Renal cortical epithelial cell (primary cell): ENCODE measurements around the gene FSTL3. TPM values are rescaled to one million over a fixed set of nuclear protein-coding genes. Genes with fewer than 3 reads are reported as not detected.

Source experiments
- total RNA-seq: library from RNA; depleted of rRNA; stranded (reverse); fragments of >200 nt; gene quantifications from 2 replicates; pipeline ENCODE4 v1.2.3, GENCODE V29; 2014

Gene FSTL3
- total RNA-seq, 1 donor from 2014 or later: 374 TPM

Other genes starting within 250 kb of the FSTL3 start
- gene SHC2, start 215.4 kb upstream of the FSTL3 start, total RNA-seq: 1.0 and 5.1 TPM in 2 replicates
- gene MADCAM1, start 179.9 kb upstream of the FSTL3 start, total RNA-seq: 0.05 TPM in 1 of 2 replicates, not detected in the other
- gene TPGS1, start 168.9 kb upstream of the FSTL3 start, total RNA-seq: 30.3 and 75.5 TPM in 2 replicates
- gene CDC34, start 144.6 kb upstream of the FSTL3 start, total RNA-seq: 50.3 and 94.5 TPM in 2 replicates
- not detected in 2 replicates for gene GZMM, start 132.3 kb upstream of the FSTL3 start, total RNA-seq
- 410 and 555 TPM in 2 replicates for gene BSG, start 103.8 kb upstream of the FSTL3 start, total RNA-seq
- 0.55 TPM in 1 of 2 replicates, not detected in the other for gene HCN2, start 86.5 kb upstream of the FSTL3 start, total RNA-seq
- gene POLRMT, start 42.9 kb upstream of the FSTL3 start, total RNA-seq: 22.6 and 46.3 TPM in 2 replicates
- gene FGF22, start 36.5 kb upstream of the FSTL3 start, total RNA-seq: 0.10 TPM in 1 of 2 replicates, not detected in the other
- gene RNF126, start 13.2 kb upstream of the FSTL3 start, total RNA-seq: 19.8 and 23.4 TPM in 2 replicates
- not detected in 2 replicates for gene PRSS57, start 19.1 kb downstream of the FSTL3 start, total RNA-seq
- gene PALM, start 32.5 kb downstream of the FSTL3 start, total RNA-seq: 0.35 and 45.4 TPM in 2 replicates
- gene MISP, start 74.7 kb downstream of the FSTL3 start, total RNA-seq: 6.2 and 48.4 TPM in 2 replicates
- gene PTBP1, start 121.1 kb downstream of the FSTL3 start, total RNA-seq: 67.7 and 134 TPM in 2 replicates
- 0.50 and 0.87 TPM in 2 replicates for gene PLPPR3, start 145.6 kb downstream of the FSTL3 start, total RNA-seq
- not detected in 2 replicates for gene AZU1, start 151.4 kb downstream of the FSTL3 start, total RNA-seq
- gene PRTN3, start 164.6 kb downstream of the FSTL3 start, total RNA-seq: not detected in 2 replicates
- not detected in 2 replicates for gene ELANE, start 175.9 kb downstream of the FSTL3 start, total RNA-seq
- gene CFD, start 183.3 kb downstream of the FSTL3 start, total RNA-seq: 2.1 and 3.1 TPM in 2 replicates
- 22.6 and 55.4 TPM in 2 replicates for gene MED16, start 216.8 kb downstream of the FSTL3 start, total RNA-seq
- gene RNU6-9, start 217.1 kb downstream of the FSTL3 start, total RNA-seq: not detected in 2 replicates
- 36.6 and 38.3 TPM in 2 replicates for gene R3HDM4, start 236.8 kb downstream of the FSTL3 start, total RNA-seq
- gene KISS1R, start 240.9 kb downstream of the FSTL3 start, total RNA-seq: not detected in 2 replicates
- 9.5 and 18.8 TPM in 2 replicates for gene ARID3A, start 249.6 kb downstream of the FSTL3 start, total RNA-seq